ENCODE data around the gene TARS3. TPM values are rescaled to one million over a fixed set of nuclear protein-coding genes. Genes with fewer than 3 reads are reported as not detected.

Gene TARS3
- total and polyA plus RNA-seq, 2 donors (not counting 3 experiments of a cell fraction or from before 2014, with no cell fraction given): 0.91 to 8.2 TPM

GRCh38 chr15:101709466-101709865, 14.8 kb downstream of the TARS3 start:
- no peaks in the 10 kb centered on the region for H3K27me3 ChIP-seq (ENCODE audit: control insufficient read depth in 2 of 2, insufficient read depth in 2 of 2, low read length in 2 of 2)
- no peak overlapping the region for H2AFZ ChIP-seq (ENCODE audit: low read depth, low read length)
- no peak overlapping the region for H3K27ac ChIP-seq (ENCODE audit: insufficient read depth, low read depth, low read length)
- TF ChIP-seq FOS (IDR thresholded peaks at IDR 0.05; ENCODE audit: borderline replicate concordance, insufficient read depth, low read length): no peak
- no peak for TF ChIP-seq POLR2A (IDR thresholded peaks at IDR 0.05; ENCODE audit: low read depth, low read length)
- TF ChIP-seq MAX (IDR thresholded peaks at IDR 0.05; ENCODE audit: insufficient read depth, insufficient read length): no peak
- no peak overlapping the region for H3K4me3 ChIP-seq (replicated peaks in 1 of 3; ENCODE audit: insufficient read depth in 1 of 3, low read depth in 1 of 3, low read length in 3 of 3)
- CTCF ChIA-PET: no interaction called here
- intact Hi-C loops (cut with micrococcal nuclease) (no loop called here), dilution Hi-C loops (cut with MboI; ENCODE audit: extremely low pct_ligation_motif_present, low sequenced_read_pairs) (no loop called here)
- H4K20me1 ChIP-seq (replicated peaks; ENCODE audit: control insufficient read depth, extremely low read depth, insufficient read depth, low read length): no peaks in the 10 kb centered on the region
- DNase-seq (ENCODE audit: low read depth, low spot score) (no peak), FAIRE-seq (no peak)
- no TSS peak for BruUV-seq (replicated peaks)
- POLR2A ChIA-PET: no interaction called here
- H3K4me1 ChIP-seq (ENCODE audit: control insufficient read depth, extremely low read depth, insufficient read depth, low read length): no peaks in the 10 kb centered on the region
- peaks cover 0 to 3% of the 10 kb centered on the region in 2 experiments for H3K36me3 ChIP-seq (ENCODE audit: control insufficient read depth in 2 of 2, extremely low read depth in 1 of 2, insufficient read depth in 2 of 2, low read length in 2 of 2)
- no peaks in the 10 kb centered on the region for H3K79me2 ChIP-seq (ENCODE audit: control insufficient read depth, insufficient read depth, low read length)
- no peak overlapping the region for H3K9ac ChIP-seq (replicated peaks; ENCODE audit: extremely low read depth, insufficient read depth, low read length)
- no peaks in the 10 kb centered on the region for H3K9me1 ChIP-seq (replicated peaks; ENCODE audit: control insufficient read depth, extremely low read depth, insufficient read depth, low read length)
- no peak overlapping the region for H3K4me2 ChIP-seq (ENCODE audit: insufficient read depth, low read length)
- H3K9me3 ChIP-seq (replicated peaks; ENCODE audit: control insufficient read depth, insufficient read depth, low read length): no peaks in the 10 kb centered on the region

- FAIRE-seq: no peak
- dilution Hi-C loops (cut with MboI; ENCODE audit: extremely low pct_ligation_motif_present, low sequenced_read_pairs): no loop called here
Observed at GRCh38 chr15:101707983-101708382, 16.3 kb downstream of the TARS3 start.

More at GRCh38 chr15:101707983-101708382, 16.3 kb downstream of the TARS3 start:
- DNase-seq (ENCODE audit: low read depth, low spot score): no peak
- Histone ChIP-seq H3K4me3 (replicated peaks in 1 of 3; ENCODE audit: insufficient read depth in 1 of 3, low read depth in 1 of 3, low read length in 3 of 3) (no peak overlapping the region), H4K20me1 (replicated peaks; ENCODE audit: control insufficient read depth, extremely low read depth, insufficient read depth, low read length) (no peaks in the 10 kb centered on the region), H3K36me3 (ENCODE audit: control insufficient read depth in 2 of 2, extremely low read depth in 1 of 2, insufficient read depth in 2 of 2, low read length in 2 of 2) (peaks cover 0 to 3% of the 10 kb centered on the region in 2 experiments), H3K4me1 (ENCODE audit: control insufficient read depth, extremely low read depth, insufficient read depth, low read length) (peaks cover under 1% of the 10 kb centered on the region), H3K27me3 (ENCODE audit: control insufficient read depth in 2 of 2, insufficient read depth in 2 of 2, low read length in 2 of 2) (no peaks in the 10 kb centered on the region), H3K9me1 (replicated peaks; ENCODE audit: control insufficient read depth, extremely low read depth, insufficient read depth, low read length) (no peaks in the 10 kb centered on the region), H3K9me3 (replicated peaks; ENCODE audit: control insufficient read depth, insufficient read depth, low read length) (no peaks in the 10 kb centered on the region), H2AFZ (ENCODE audit: low read depth, low read length) (no peak overlapping the region), H3K79me2 (ENCODE audit: control insufficient read depth, insufficient read depth, low read length) (no peaks in the 10 kb centered on the region), H3K27ac (ENCODE audit: insufficient read depth, low read depth, low read length) (no peak overlapping the region), H3K9ac (replicated peaks; ENCODE audit: extremely low read depth, insufficient read depth, low read length) (no peak overlapping the region), H3K4me2 (ENCODE audit: insufficient read depth, low read length) (no peak overlapping the region)
- BruUV-seq (replicated peaks): no TSS peak
- CTCF ChIA-PET: interaction anchor here (1.0 kb wide), 1 partner anchor 16 kb away, joined by 3 read pairs; the partner anchor contains the start of gene TARS3
- POLR2A ChIA-PET: no interaction called here
- TF ChIP-seq GATA2 (IDR thresholded peaks at IDR 0.05; ENCODE audit: insufficient read depth, insufficient read length, low read depth, low read length) (no peak), EZH2 (IDR thresholded peaks at IDR 0.05; ENCODE audit: borderline replicate concordance, low read depth, low read length, severe bottlenecking) (no peak), MAX (IDR thresholded peaks at IDR 0.05; ENCODE audit: insufficient read depth, insufficient read length) (no peak), FOS (IDR thresholded peaks at IDR 0.05; ENCODE audit: borderline replicate concordance, insufficient read depth, low read length) (no peak), POLR2A (IDR thresholded peaks at IDR 0.05; ENCODE audit: low read depth, low read length) (no peak), JUN (IDR thresholded peaks at IDR 0.05; ENCODE audit: borderline replicate concordance, insufficient read depth, insufficient read length, low read depth) (no peak), POLR2AphosphoS5 (IDR thresholded peaks at IDR 0.05; ENCODE audit: insufficient read depth, low read depth, low read length) (no peak), MYC (IDR thresholded peaks at IDR 0.05; ENCODE audit: low read depth, low read length) (no peak)
- TF ChIP-seq, protein P1, sequence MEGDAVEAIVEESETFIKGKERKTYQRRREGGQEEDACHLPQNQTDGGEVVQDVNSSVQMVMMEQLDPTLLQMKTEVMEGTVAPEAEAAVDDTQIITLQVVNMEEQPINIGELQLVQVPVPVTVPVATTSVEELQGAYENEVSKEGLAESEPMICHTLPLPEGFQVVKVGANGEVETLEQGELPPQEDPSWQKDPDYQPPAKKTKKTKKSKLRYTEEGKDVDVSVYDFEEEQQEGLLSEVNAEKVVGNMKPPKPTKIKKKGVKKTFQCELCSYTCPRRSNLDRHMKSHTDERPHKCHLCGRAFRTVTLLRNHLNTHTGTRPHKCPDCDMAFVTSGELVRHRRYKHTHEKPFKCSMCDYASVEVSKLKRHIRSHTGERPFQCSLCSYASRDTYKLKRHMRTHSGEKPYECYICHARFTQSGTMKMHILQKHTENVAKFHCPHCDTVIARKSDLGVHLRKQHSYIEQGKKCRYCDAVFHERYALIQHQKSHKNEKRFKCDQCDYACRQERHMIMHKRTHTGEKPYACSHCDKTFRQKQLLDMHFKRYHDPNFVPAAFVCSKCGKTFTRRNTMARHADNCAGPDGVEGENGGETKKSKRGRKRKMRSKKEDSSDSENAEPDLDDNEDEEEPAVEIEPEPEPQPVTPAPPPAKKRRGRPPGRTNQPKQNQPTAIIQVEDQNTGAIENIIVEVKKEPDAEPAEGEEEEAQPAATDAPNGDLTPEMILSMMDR (IDR thresholded peaks at IDR 0.05; ENCODE audit: extremely low read depth in 1 of 2, insufficient read depth in 1 of 2, low read depth in 1 of 2, low read length in 2 of 2): no peak
- intact Hi-C loops (cut with micrococcal nuclease): no loop called here
